Lung microvascular endothelial cell (primary cell): ENCODE measurements around the gene PYY. TPM values are rescaled to one million over a fixed set of nuclear protein-coding genes. Genes with fewer than 3 reads are reported as not detected.
A peak's percentile ranks its signal among the peaks of the same experiment; 100 is the strongest.
"Not testable (repeated sequence)": the region's sequence is repeated elsewhere in the genome, so short reads cannot be mapped to it uniquely, and the experiment has no call there.

Experiments used
- DNase-seq, 2 donors: peaks; one replicate each; pipeline versions ENCODE4 v3.0.0 to v3.0.0-alpha.2; 2010; ENCODE audit warnings: low read depth in 2 of 2
- total RNA-seq: library from RNA; depleted of rRNA; stranded (reverse); fragments of >200 nt; gene quantifications from 2 replicates; pipeline ENCODE4 v1.2.1, GENCODE V29; 2014

The PYY gene
- total RNA-seq, 1 donor from 2014 or later, result not detected

DNA sequence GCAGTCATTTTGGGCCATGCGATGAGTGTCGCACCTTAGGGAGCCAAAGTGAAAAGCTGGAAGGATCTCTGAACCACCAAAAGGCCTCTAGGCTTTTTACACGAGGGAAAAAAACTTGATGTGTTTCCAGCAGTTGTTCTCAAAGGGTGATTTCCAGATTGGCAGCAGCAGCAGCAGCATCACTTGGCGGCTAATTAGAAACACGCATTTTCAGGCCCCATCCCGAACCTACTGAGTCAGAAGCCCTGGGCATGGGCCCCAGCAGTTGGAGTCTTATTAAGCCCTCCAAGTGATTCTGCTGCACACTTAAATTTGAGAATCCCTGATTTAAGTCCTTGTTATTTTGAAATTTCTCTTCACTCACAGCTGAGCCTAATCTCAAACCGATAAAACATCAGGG, 25.3 kb upstream of the PYY start:
- DNase-seq, result no peak

GRCh38 chr17:43978078-43978477, 24.3 kb upstream of the PYY start:
- no peak for DNase-seq

DNA sequence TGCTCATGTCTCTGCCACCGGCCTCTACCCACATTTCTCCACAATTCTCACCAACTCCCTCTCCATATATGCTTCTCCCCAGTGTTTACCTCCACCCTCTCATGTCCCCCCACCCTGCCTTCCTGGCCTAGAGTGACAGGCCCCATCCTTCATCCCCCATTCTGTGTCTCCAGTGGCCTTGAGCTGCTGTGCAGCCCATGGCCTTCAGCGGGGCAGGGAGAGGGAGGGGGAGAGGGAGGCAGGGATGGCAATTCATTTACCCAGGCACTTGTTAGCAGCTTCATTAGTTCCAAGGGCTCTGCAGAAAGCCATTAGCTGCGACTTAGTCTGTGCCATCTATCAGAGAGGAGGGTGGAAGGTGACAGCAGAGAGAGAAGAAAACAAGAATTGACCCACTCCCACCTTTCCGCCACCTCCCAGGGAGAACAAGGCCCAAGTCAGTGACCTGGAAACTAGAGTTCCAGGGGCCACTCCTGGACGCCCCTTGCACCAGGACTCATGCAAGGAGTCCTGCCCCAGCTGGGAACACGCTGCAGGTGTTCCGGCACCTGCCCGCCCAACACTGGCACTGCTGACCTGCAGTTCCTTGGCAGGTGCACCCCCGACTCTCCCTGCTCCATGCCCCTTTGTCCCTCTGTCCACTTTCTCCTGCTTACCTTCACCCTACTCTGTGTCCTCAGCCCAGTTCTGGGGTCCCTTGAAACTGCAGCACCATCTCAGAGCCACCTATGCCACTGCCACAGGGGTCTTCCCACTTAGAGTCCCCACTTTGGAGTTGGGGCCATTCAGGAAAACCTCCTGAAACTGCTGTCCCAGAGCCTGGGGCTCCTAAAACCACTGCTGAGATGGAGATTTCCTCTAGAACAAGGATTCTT, 23.5 kb upstream of the PYY start:
- DNase-seq, result no peak

- DNase-seq, result no peak
These were observed 22.2 kb upstream of the PYY start for GRCh38 chr17:43975898-43976297.

DNA sequence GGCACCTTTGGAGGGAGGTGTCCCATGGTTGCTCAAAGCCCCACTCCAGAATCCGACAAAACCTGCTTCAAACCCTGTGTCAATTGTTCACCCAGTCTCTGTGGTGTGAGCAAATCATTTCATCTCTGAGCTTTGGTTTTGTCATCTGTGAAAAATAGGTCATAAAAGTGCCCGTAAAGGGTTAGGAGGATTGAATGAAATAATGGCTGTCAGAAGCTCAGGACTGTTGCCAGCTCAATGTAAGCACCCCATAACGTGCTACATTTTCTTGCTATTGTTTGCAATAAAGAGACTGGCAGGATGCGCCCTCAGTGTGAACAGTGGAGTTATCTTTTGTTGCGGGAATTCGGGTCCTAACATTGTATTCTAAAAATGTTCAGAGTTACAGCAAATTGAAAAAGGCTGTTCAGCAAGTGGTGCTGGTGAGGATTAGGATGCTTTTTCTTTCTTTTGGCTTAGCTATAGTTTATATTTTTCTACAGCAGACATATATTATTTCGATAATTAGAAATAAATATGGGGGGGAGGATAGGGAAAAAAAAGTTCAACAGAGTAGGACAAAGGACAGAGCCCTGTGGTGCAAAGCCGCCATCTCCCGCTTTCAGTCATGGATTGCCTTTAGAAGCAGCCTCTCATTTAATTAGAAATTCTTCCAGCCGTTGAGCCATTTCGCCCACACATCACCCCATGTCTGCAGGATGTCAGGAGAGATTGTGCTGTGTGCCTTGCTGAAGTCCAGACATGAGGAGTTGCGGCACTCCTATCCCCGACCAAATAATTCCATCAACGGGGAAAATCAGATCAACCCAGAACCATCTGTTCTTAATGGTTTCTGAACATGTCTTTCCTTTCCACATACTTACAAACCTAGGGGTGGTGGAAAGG, 20.9 kb upstream of the PYY start:
- no peak for DNase-seq

- DNase-seq, result not testable (repeated sequence)
These were observed 18.9 kb upstream of the PYY start for GRCh38 chr17:43972444-43973212.

DNA sequence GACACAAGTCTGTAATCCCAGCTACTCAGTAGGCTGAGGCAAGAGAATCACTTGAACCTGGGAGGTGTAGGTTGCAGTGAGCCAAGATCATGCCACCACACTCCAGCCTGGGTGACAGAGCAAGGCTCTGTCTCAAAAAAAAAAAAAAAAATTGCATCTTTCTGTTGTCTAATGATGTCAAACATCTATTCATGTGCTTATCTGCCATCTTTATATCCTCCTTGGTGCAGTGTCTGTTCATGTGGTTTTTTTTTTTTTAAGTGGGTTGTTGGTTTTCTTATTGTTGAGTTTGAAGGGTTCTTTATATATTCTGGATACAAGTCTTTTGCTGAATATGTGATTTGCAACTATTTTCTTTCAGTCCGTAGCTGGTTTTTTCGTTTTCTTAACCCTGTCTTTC, 17.7 kb upstream of the PYY start:
- not testable (repeated sequence) for DNase-seq

DNA sequence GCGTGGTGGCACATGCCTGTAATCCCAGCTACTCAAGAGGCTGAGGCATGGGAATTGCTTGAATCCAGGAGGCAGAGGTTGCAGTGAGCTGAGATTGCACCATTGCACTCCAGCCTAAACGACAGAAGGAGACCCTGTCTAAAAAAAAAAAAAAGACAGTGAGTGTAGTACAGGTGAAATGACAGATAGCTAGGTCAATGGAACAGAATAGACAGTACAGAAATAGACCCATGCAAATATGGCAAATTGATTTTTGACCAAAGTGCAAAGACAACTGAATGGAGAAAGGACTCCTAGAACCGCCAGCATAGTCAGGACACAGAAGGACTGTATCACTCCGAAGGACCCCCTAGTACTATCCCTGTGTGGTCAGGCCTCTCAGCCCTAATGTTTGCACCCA, 16.6 kb upstream of the PYY start:
- no peak for DNase-seq

- DNase-seq, result no peak
These were observed 13.6 kb upstream of the PYY start for GRCh38 chr17:43967251-43967875.

GRCh38 chr17:43966276-43966675, 12.5 kb upstream of the PYY start:
- DNase-seq, result no peak

DNA sequence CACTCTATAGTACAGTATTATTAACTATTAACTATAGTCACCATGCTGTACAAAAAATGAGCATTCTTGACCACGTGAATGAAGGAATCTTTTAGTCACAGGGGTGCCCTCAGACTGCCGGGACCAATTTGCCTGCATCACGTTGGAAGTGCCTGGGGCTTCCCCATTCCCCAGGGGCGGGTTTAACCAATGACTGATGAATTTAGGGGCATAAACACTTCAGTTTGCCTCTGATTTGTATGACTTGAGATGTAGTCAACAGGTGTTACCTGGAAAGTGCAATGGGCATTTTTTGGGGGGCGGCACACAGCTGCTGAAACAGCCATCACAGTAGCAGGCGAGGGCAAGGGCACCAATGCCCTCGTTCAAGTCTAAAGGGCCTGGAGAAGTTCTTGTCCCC, 8.7 kb upstream of the PYY start:
- DNase-seq, result no peak

GRCh38 chr17:43961954-43962353, 8.2 kb upstream of the PYY start:
- no peak for DNase-seq

- not testable (repeated sequence) for DNase-seq
These were observed 7.6 kb upstream of the PYY start for GRCh38 chr17:43961292-43961691.

- DNase-seq, result no peak
These were observed 5.1 kb upstream of the PYY start for GRCh38 chr17:43958748-43959352.

DNA sequence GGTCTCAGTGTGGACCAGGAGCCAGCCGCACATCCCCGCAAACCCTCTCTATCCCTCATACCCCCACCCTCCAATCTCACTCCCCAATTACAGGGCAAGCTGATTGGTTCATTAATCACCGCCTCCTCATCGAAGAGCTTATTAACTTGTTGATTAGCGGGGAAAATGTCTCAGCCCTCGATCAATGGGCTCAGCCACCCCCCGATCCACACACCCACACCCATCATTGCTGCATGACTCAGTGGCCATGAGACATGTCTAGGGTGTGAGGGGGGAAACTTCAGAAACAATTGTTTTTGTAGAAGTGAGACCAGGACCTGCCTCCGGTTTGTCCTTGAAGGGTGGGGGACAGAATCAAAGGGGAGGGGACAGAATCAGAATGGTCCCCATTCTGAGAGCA, 2.5 kb upstream of the PYY start:
- DNase-seq, result no peak

DNA sequence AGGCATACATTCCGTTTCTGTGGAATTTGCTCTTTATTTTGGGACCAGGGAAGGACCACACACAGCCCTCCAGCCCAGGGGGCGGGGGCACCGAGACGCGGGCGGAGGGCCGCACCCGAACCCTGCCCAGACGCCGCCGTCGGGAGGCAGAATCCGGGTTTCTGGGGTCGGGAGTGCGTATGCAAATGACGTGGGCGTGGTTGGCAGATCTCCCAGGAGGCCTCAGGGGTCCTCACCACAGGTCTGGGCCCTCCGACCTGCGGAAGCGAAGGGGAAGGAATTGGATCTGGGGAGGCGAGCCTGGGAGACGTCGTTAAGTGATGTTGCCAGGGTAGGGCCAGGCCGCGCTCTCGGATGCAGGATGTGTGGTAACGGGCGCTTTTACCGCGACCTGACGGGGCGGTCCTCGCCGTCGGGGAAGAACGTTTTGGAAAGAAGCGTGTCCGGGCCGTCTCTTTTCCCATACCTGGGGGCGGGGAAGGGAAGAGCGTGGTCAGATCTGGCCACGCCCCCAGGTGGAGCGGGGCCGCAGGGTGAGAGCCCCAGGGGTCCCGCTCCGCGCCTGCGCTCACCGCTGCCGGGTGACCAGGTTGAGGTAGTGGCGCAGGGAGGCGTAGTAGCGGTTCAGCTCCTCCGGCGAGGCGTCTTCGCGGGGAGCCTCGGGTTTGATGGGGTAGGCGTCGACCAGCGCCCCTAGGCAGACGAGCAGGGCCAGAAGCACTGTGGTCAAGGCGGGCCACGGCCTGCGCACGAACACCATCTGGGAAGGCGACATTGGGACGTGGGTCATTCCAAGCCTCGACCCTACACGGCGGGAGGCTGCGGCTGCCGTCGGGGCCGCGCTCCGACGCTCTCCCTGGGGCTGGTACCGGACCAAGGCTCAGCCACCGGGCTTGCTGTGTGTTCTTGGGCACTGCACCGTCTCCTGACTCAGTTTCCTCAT, 745 bp downstream of the PYY start:
- no peak for DNase-seq

DNA sequence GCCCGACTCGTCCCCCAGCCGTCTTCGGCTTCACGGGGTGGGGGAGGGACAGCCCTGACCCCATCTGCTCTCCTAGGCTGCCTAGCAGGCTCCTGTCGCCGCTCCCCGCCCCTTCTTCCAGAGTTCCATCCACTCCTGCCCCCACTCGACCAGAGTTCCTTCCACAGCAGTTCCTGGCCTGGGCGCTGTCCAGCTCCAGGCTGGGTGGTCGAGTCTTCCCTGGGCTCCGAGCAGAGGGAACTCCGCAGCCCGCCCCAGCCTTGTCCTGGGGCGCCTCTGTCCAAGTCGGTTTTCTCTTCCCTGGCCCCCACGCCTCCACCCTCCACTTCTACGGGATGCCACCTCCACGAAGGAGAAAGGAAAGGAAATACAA, 1.4 kb downstream of the PYY start:
- DNase-seq, result peak in 1 of 2 donors; percentile 32

DNA sequence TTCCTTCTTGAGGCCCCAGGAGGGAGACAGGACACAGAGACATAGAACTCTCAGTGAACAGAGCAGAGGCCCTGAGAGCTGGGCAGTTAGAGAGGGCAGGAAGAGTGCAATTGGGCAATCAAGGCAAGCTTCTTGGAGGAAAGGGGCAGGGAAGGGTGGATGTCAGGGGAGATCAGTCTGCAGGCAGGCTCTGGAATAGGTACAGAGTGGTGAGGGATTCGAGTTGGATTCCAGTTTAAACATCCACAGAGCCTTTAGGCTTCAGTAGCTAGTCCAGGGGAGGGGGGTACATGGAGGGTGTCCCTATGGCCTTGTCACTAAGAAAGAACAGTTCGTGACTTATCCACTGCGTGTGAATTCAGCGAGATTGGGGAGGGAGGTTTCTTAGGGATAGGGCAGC, 2.0 kb downstream of the PYY start:
- DNase-seq, result no peak

DNA sequence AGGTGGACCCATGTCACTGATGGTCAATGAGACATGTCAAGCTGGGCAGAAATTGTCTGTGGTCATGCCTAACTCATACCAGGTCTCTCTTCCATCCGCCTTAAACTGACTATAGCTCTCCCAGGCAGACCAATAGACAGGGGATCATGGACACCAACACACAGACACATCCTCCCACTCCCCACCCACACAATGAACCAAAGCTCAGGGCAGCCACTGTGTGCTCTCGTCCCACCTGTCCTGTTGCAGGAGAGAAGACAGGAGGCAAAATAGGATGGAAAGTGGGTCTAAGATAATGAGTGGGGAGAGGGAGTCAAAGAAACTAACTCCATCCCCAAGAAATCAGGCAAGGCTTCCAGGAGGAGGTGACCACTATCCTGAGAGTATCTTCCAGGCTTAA, 3.2 kb downstream of the PYY start:
- DNase-seq, result no peak

DNA sequence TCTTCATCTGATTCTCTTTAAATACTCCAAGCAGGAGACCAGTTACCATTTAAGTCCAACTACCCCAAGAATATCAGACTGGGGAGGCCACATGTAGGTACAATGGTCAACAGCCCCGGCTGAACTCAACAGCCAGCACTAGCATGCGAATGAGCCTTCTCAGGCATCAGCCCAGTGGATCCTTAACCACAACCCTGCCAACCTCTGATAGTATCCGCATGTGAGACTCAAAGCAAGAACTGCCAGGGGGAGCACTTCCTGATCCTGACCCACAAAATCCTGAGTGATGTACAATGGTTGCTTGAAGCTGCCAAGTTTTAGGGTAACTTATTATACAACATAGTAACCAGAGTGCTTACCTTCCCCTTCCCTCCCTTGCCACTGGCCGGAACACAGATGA, 4.0 kb downstream of the PYY start:
- no peak for DNase-seq
